RWPE2 (cell line): ENCODE data around the gene ZNF513.

Source experiments
- ATAC-seq: fragments of 200-7000 bp; cut with Tn5 transposase; 3 replicates; pipeline ENCODE4 v1.9.1; 2021; ENCODE audit warnings: low read depth
- DNase-seq: peaks from one replicate; pipeline ENCODE4 v3.0.0-alpha.2; 2020; ENCODE audit warnings: low spot score
- H3K27ac ChIP-seq: fragments of 450-650 bp; 2 replicates; pipeline ENCODE4 v1.5.1; 2017; ENCODE audit warnings: mild to moderate bottlenecking; ENCODE audit not compliant: poor library complexity, severe bottlenecking
- H3K27me3 ChIP-seq: fragments of 250-450 bp; sonication (Bioruptor Pico); 2 replicates; pipeline ENCODE4 v1.5.1; 2021; ENCODE audit warnings: mild to moderate bottlenecking, moderate library complexity; ENCODE audit not compliant: insufficient read depth, poor library complexity, severe bottlenecking
- H3K36me3 ChIP-seq: fragments of 250-450 bp; sonication (Bioruptor Pico); 2 replicates; pipeline ENCODE4 v1.5.1; 2020; ENCODE audit warnings: low read depth, mild to moderate bottlenecking, moderate library complexity
- H3K4me1 ChIP-seq: fragments of 250-450 bp; sonication (Bioruptor Pico); 2 replicates; pipeline ENCODE4 v1.5.1; 2021; ENCODE audit warnings: mild to moderate bottlenecking, moderate library complexity; ENCODE audit not compliant: insufficient read depth, poor library complexity, severe bottlenecking
- H3K4me3 ChIP-seq: fragments of 250-450 bp; sonication (Bioruptor Pico); 2 replicates; pipeline ENCODE4 v1.5.1; 2021; ENCODE audit warnings: mild to moderate bottlenecking, moderate library complexity; ENCODE audit not compliant: severe bottlenecking
- H3K9me3 ChIP-seq: fragments of 250-450 bp; sonication (Bioruptor Pico); 2 replicates; pipeline ENCODE4 v1.5.1; 2021; ENCODE audit warnings: mild to moderate bottlenecking, moderate library complexity; ENCODE audit not compliant: severe bottlenecking
- TF ChIP-seq, protein P1 (sequence below): fragments of 450-650 bp; IDR thresholded peaks from one replicate; pipeline ENCODE4 v1.5.1; 2017; ENCODE audit warnings: mild to moderate bottlenecking, moderate library complexity; ENCODE audit not compliant: poor library complexity, severe bottlenecking

Gene ZNF513

DNA sequence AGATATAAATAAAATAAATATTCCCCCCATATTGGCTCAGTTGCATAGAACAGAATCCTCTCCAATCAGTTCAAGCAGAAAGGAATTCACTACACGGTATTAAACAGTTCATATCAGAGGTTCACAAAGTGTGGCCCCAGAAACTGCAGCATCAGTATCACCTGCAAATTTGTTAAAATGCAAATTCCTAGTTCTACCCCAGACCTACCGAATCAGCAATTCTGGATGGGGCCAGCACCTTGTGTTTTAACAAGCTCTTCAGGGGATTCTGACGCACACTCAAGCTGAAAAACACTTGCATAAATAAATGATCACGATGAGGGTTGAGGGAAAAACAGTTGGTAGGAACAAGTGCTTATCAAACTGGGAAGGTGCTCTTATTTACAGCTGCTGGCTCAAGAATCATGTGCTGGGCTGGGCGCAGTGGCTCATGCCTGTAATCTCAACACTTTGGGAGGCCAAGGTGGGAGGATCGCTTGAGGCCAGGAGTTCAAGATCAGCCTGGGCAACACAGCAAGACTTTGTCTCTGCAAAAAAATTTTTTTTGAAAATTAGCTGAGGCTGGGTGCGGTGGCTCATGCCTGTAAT lies 30.3 kb downstream of the ZNF513 start:
- Histone ChIP-seq H3K9me3 (no peaks in the 10 kb centered on the region), H3K36me3 (peaks cover 33% of the 10 kb centered on the region), H3K4me1 (peaks cover 11% of the 10 kb centered on the region), H3K27ac (no peak overlapping the region), H3K27me3 (no peaks in the 10 kb centered on the region), H3K4me3 (no peak overlapping the region)
- TF ChIP-seq, protein P1, sequence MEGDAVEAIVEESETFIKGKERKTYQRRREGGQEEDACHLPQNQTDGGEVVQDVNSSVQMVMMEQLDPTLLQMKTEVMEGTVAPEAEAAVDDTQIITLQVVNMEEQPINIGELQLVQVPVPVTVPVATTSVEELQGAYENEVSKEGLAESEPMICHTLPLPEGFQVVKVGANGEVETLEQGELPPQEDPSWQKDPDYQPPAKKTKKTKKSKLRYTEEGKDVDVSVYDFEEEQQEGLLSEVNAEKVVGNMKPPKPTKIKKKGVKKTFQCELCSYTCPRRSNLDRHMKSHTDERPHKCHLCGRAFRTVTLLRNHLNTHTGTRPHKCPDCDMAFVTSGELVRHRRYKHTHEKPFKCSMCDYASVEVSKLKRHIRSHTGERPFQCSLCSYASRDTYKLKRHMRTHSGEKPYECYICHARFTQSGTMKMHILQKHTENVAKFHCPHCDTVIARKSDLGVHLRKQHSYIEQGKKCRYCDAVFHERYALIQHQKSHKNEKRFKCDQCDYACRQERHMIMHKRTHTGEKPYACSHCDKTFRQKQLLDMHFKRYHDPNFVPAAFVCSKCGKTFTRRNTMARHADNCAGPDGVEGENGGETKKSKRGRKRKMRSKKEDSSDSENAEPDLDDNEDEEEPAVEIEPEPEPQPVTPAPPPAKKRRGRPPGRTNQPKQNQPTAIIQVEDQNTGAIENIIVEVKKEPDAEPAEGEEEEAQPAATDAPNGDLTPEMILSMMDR = no peak
- no peak for ATAC-seq
- no peak for DNase-seq

DNA sequence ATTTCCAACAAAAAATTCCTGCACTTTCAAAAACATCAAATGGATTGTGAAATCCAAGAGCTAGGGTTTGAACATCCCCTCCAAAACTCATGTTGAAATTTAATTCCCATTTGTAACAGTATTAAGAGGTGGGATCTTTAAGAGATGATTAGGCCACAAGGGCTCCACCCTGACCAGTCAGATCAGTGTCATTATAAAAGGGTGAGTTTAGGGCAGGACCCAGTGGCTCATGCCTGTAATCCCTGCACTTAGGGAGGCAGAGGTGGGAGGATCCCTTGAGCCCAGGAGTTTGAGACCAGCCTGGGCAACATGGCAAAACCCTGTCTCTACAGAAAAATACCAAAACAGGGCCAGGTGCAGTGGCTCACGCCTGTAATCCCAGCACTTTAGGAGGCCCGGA lies 32.9 kb downstream of the ZNF513 start:
- DNase-seq (no peak), ATAC-seq (no peak)
- H3K27ac ChIP-seq = no peak overlapping the region
- no peaks in the 10 kb centered on the region for H3K9me3 ChIP-seq
- peaks cover 34% of the 10 kb centered on the region for H3K36me3 ChIP-seq
- H3K27me3 ChIP-seq = no peaks in the 10 kb centered on the region
- H3K4me1 ChIP-seq = no peaks in the 10 kb centered on the region
- no peak overlapping the region for H3K4me3 ChIP-seq
- TF ChIP-seq, protein P1 = no peak

DNA sequence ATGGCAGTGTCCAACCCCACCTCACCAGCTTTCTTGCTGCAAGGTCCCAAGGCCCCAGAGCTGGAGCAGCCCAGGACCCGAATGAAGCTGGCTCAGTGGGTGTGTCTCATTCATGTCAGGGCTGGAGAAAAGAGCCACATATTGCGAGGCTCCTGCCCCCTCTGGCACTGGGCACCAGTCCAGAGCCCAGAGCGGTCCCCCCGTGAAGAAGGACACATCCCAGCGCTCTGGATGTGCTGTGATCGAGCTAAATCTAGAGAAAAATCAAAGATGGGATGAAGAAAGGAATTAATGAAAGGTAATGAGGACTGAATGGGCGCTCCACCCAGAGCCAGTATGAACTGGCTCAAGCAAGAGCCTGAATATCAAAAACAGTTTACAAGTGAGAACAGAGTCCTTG lies 44.4 kb downstream of the ZNF513 start:
- Histone ChIP-seq H3K9me3 (no peaks in the 10 kb centered on the region), H3K4me1 (no peaks in the 10 kb centered on the region), H3K27me3 (no peaks in the 10 kb centered on the region), H3K36me3 (peaks cover 74% of the 10 kb centered on the region), H3K4me3 (no peak overlapping the region), H3K27ac (no peak overlapping the region)
- ATAC-seq (no peak), DNase-seq (no peak)
- TF ChIP-seq, protein P1 = no peak

DNA sequence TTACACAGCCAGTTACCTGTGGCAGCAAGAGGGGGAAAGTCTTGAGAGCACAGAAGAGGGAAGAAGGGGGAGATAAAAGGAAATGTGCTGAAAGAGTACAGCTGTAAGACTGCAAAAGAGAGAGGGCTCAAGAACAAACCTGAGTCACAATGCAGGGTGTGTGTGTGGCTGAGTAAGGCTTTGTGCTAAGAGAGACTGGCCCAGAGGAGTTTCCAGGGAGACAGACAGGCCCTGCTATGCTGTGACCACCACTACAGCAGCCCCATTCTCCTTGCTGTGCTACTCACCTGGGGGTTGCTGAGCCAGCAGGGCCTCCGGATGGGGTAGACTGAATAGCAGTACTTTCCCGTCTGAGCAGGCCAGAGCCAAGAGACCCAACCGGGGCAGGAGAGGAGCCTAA lies 45.2 kb downstream of the ZNF513 start:
- TF ChIP-seq, protein P1 = no peak
- H3K9me3 ChIP-seq = no peaks in the 10 kb centered on the region
- no peak overlapping the region for H3K27ac ChIP-seq
- H3K4me3 ChIP-seq = no peak overlapping the region
- no peak for DNase-seq
- no peaks in the 10 kb centered on the region for H3K27me3 ChIP-seq
- no peak for ATAC-seq
- H3K36me3 ChIP-seq = peaks cover 73% of the 10 kb centered on the region
- no peaks in the 10 kb centered on the region for H3K4me1 ChIP-seq
